Peyer's patch (tissue), 4 donors: ENCODE data around the gene EXOC8. TPM values are rescaled to one million over a fixed set of nuclear protein-coding genes. Genes with fewer than 3 reads are reported as not detected.
A peak's percentile ranks its signal among the peaks of the same experiment; 100 is the strongest.

Experiments used
- DNase-seq, 3 donors: peaks; one replicate each; pipeline ENCODE4 v3.0.0-alpha.2; 2017 to 2019
- H3K27ac ChIP-seq, 4 donors: fragments of 200-600 bp; sonication (generic); one replicate each; pipeline ENCODE4 v1.5.1; 2016 to 2019
- H3K27me3 ChIP-seq, 2 donors: fragments of 200-600 bp; sonication (generic); one replicate each; pipeline ENCODE4 v1.5.1; 2019
- H3K36me3 ChIP-seq, 3 donors: fragments of 200-600 bp; sonication (generic); one replicate each; pipeline ENCODE4 v1.5.1; 2016 to 2019
- H3K4me1 ChIP-seq, 4 donors: fragments of 200-600 bp; sonication (generic); one replicate each; pipeline ENCODE4 v1.5.1; 2016 to 2019
- H3K4me3 ChIP-seq, 4 donors: fragments of 200-600 bp; sonication (generic); 1 replicate in 3 of 4; 2 replicates in 1 of 4; pipeline ENCODE4 v1.5.1; 2016 to 2019; ENCODE audit warnings: mild to moderate bottlenecking in 1 of 4
- H3K9me3 ChIP-seq, 4 donors: fragments of 200-600 bp; sonication (generic); one replicate each; pipeline ENCODE4 v1.5.1; 2016 to 2019; ENCODE audit warnings: mild to moderate bottlenecking in 1 of 4
- CTCF ChIP-seq, 6 experiments: fragments of 450-650 bp in 4 of 6; fragments of 200-600 bp in 2 of 6; sonication (generic) in 1 of 6; IDR thresholded peaks; one replicate each; pipeline ENCODE4 v1.5.1; 2017 to 2019; ENCODE audit warnings: antibody characterized with exemption in 6 of 6, mild to moderate bottlenecking in 3 of 6, moderate library complexity in 1 of 6
- POLR2A ChIP-seq, 2 donors: fragments of 450-650 bp; IDR thresholded peaks; one replicate each; pipeline ENCODE4 v1.5.1; 2017; ENCODE audit warnings: antibody characterized with exemption in 2 of 2, mild to moderate bottlenecking in 2 of 2, moderate library complexity in 2 of 2
- total RNA-seq, 4 donors: library from RNA; depleted of rRNA; stranded (reverse); fragments of >200 nt; gene quantifications; one replicate each; pipeline ENCODE4 v1.1.0, GENCODE V29; 2016

The EXOC8 gene
- total RNA-seq, 4 donors from 2014 or later: 14.0 to 19.4 (median 17.4) TPM

- Histone ChIP-seq H3K27ac (no peak overlapping the region), H3K4me1 (peaks cover 0 to 15% (median 0%) of the 10 kb centered on the region in 4 donors), H3K9me3 (no peaks in the 10 kb centered on the region), H3K36me3 (no peaks in the 10 kb centered on the region), H3K27me3 (no peaks in the 10 kb centered on the region), H3K4me3 (no peak overlapping the region)
- TF ChIP-seq POLR2A (IDR thresholded peaks at IDR 0.05) (no peak), CTCF (IDR thresholded peaks at IDR 0.05) (no peak)
- no peak for DNase-seq
Observed at GRCh38 chr1:231382426-231382825, 44.8 kb upstream of the EXOC8 start.

- TF ChIP-seq CTCF (IDR thresholded peaks at IDR 0.05) (no peak), POLR2A (IDR thresholded peaks at IDR 0.05) (no peak)
- H3K4me1 ChIP-seq: peaks cover 0 to 22% (median 0%) of the 10 kb centered on the region in 4 donors
- H3K27me3 ChIP-seq: no peaks in the 10 kb centered on the region
- no peak overlapping the region for H3K27ac ChIP-seq
- H3K9me3 ChIP-seq: no peaks in the 10 kb centered on the region
- no peak overlapping the region for H3K4me3 ChIP-seq
- no peaks in the 10 kb centered on the region for H3K36me3 ChIP-seq
- DNase-seq: no peak
Observed at GRCh38 chr1:231381729-231382128, 44.1 kb upstream of the EXOC8 start.

- no peaks in the 10 kb centered on the region for H3K27me3 ChIP-seq
- no peak for TF ChIP-seq CTCF (IDR thresholded peaks at IDR 0.05)
- TF ChIP-seq POLR2A (IDR thresholded peaks at IDR 0.05): no peak
- peaks cover 0 to 11% (median 0%) of the 10 kb centered on the region in 4 donors for H3K4me1 ChIP-seq
- H3K9me3 ChIP-seq: no peaks in the 10 kb centered on the region
- peak in 1 of 3 donors; percentile 68 for DNase-seq
- H3K27ac ChIP-seq: peak overlapping the region in 1 of 4 donors; percentile 26
- H3K36me3 ChIP-seq: no peaks in the 10 kb centered on the region
- H3K4me3 ChIP-seq: no peak overlapping the region
Observed at GRCh38 chr1:231376875-231377549, 39.4 kb upstream of the EXOC8 start.

GRCh38 chr1:231376101-231376500, 38.4 kb upstream of the EXOC8 start:
- no peaks in the 10 kb centered on the region for H3K36me3 ChIP-seq
- H3K27ac ChIP-seq: no peak overlapping the region
- no peak overlapping the region for H3K4me3 ChIP-seq
- H3K9me3 ChIP-seq: no peaks in the 10 kb centered on the region
- TF ChIP-seq POLR2A (IDR thresholded peaks at IDR 0.05) (no peak), CTCF (IDR thresholded peaks at IDR 0.05) (no peak)
- H3K27me3 ChIP-seq: no peaks in the 10 kb centered on the region
- DNase-seq: peak in 1 of 3 donors; percentile 68
- peaks cover 0 to 11% (median 0%) of the 10 kb centered on the region in 4 donors for H3K4me1 ChIP-seq

GRCh38 chr1:231374394-231374793, 36.7 kb upstream of the EXOC8 start:
- Histone ChIP-seq H3K4me1 (peaks cover 0 to 11% (median 0%) of the 10 kb centered on the region in 4 donors), H3K27ac (no peak overlapping the region), H3K27me3 (no peaks in the 10 kb centered on the region), H3K4me3 (no peak overlapping the region), H3K9me3 (no peaks in the 10 kb centered on the region), H3K36me3 (peaks cover 0 to 8% (median 0%) of the 10 kb centered on the region in 3 donors)
- no peak for DNase-seq
- TF ChIP-seq CTCF (IDR thresholded peaks at IDR 0.05): no peak
- no peak for TF ChIP-seq POLR2A (IDR thresholded peaks at IDR 0.05)
